NCI-H1417 treated with DMSO at 0.1 percent for 48 hours (cell line): Measurements from ENCODE around the gene OR5A2.
"Not testable (repeated sequence)": the region's sequence is repeated elsewhere in the genome, so short reads cannot be mapped to it uniquely, and the experiment has no call there.

Source experiments
- DNase-seq: peaks from one replicate; lab custom pipeline; 2025; lab: John Stamatoyannopoulos, UW

OR5A2 gene

GRCh38 chr11:59426361-59427067, at the start of gene OR5A2:
TSS of gene OR5A2 (minus strand) at chr11:59426413. CDS start at chr11:59422953, 3,460 bp downstream.
- no peak for DNase-seq

- DNase-seq, result no peak
Measured at GRCh38 chr11:59475176-59475575, 49.0 kb upstream of the OR5A2 start.

- DNase-seq, result no peak
Measured at GRCh38 chr11:59473015-59473414, 46.8 kb upstream of the OR5A2 start, which contains the start of gene OR4D10. TSS of gene OR4D10 (plus strand) at chr11:59473315. CDS start at chr11:59477430, 4,115 bp downstream.

- no peak for DNase-seq
Measured at GRCh38 chr11:59463190-59463641, 37.0 kb upstream of the OR5A2 start.

GRCh38 chr11:59459916-59460315, 33.7 kb upstream of the OR5A2 start:
- DNase-seq, result no peak

- no peak for DNase-seq
Measured at GRCh38 chr11:59456661-59457060, 30.4 kb upstream of the OR5A2 start, which contains the start of gene OR4D6. TSS of gene OR4D6 (plus strand) at chr11:59456961. CDS start at chr11:59456961, 0 bp downstream.

- no peak for DNase-seq
Measured at GRCh38 chr11:59448484-59448883, 22.3 kb upstream of the OR5A2 start.

- DNase-seq, result not testable (repeated sequence)
Measured at GRCh38 chr11:59445624-59446023, 19.4 kb upstream of the OR5A2 start.

GRCh38 chr11:59437770-59438169, 11.6 kb upstream of the OR5A2 start:
- no peak for DNase-seq

GRCh38 chr11:59436169-59436568, 10.0 kb upstream of the OR5A2 start, which contains the start of gene OR5A1:
TSS of gene OR5A1 (plus strand) at chr11:59436469. CDS start at chr11:59443169, 6,700 bp downstream.
- no peak for DNase-seq

GRCh38 chr11:59429924-59430516, 3.8 kb upstream of the OR5A2 start:
- DNase-seq, result no peak

- no peak for DNase-seq
Measured at GRCh38 chr11:59427068-59427382, 812 bp upstream of the OR5A2 start.

- DNase-seq, result no peak
Measured at GRCh38 chr11:59425131-59425530, 1.1 kb downstream of the OR5A2 start.

GRCh38 chr11:59423835-59424234, 2.4 kb downstream of the OR5A2 start:
- DNase-seq, result no peak

GRCh38 chr11:59418156-59418555, 8.1 kb downstream of the OR5A2 start:
- DNase-seq, result no peak

GRCh38 chr11:59417023-59417422, 9.2 kb downstream of the OR5A2 start:
- no peak for DNase-seq

- DNase-seq, result no peak
Measured at GRCh38 chr11:59416613-59417012, 9.6 kb downstream of the OR5A2 start.

- no peak for DNase-seq
Measured at GRCh38 chr11:59415111-59415510, 11.1 kb downstream of the OR5A2 start.

- DNase-seq, result no peak
Measured at GRCh38 chr11:59413646-59414045, 12.6 kb downstream of the OR5A2 start.

- DNase-seq, result no peak
Measured at GRCh38 chr11:59403546-59403945, 22.7 kb downstream of the OR5A2 start.

- no peak for DNase-seq
Measured at GRCh38 chr11:59401262-59401552, 25.0 kb downstream of the OR5A2 start.

- no peak for DNase-seq
Measured at GRCh38 chr11:59400461-59401261, 25.6 kb downstream of the OR5A2 start.

GRCh38 chr11:59394186-59394585, 32.0 kb downstream of the OR5A2 start:
- DNase-seq, result no peak
